Left ventricle myocardium inferior (tissue), 1 donor: ENCODE data around the gene KAZALD1. TPM values are rescaled to one million over a fixed set of nuclear protein-coding genes. Genes with fewer than 3 reads are reported as not detected.
A peak's percentile ranks its signal among the peaks of the same experiment; 100 is the strongest.

Experiments
- DNase-seq: peaks from one replicate; pipeline ENCODE4 v3.0.0-alpha.2; 2020
- H3K27ac ChIP-seq: fragments of 200-600 bp; replicated peaks from 2 replicates; pipeline ENCODE4 v1.8.0; 2021
- H3K27me3 ChIP-seq: fragments of 200-600 bp; 2 replicates; pipeline ENCODE4 v1.8.0; 2021; ENCODE audit warnings: low read depth
- H3K36me3 ChIP-seq: fragments of 200-600 bp; 2 replicates; pipeline ENCODE4 v1.8.0; 2021
- H3K4me1 ChIP-seq: fragments of 200-600 bp; 2 replicates; pipeline ENCODE4 v1.8.0; 2021
- H3K4me3 ChIP-seq: fragments of 200-600 bp; 2 replicates; pipeline ENCODE4 v1.8.0; 2021; ENCODE audit warnings: mild to moderate bottlenecking, moderate library complexity
- H3K9me3 ChIP-seq: fragments of 200-600 bp; replicated peaks from 2 replicates; pipeline ENCODE4 v1.8.0; 2021
- CTCF ChIP-seq: fragments of 200-600 bp; IDR thresholded peaks from 2 replicates; pipeline ENCODE4 v1.8.0; 2021; ENCODE audit warnings: antibody characterized with exemption, mild to moderate bottlenecking, borderline replicate concordance
- intact Hi-C: fragments of 100-400 bp; cut with micrococcal nuclease; formaldehyde crosslinking; loops from one replicate; pipeline ENCODE4 v1.11.0; 2022
- total RNA-seq: library from RNA; stranded (reverse); fragmentation: NEBNext Ultra II Directional; extraction: Animal tissue kit (Norgen Biotek cat#: 25700); gene quantifications from one replicate; pipeline ENCODE4 v1.2.1, GENCODE V29; 2021
- donor health status: DM: no; HTN: yes; CAD: no; lungs with severe emphysema.

The KAZALD1 gene
- total RNA-seq, 1 donor from 2014 or later: 5.1 TPM

GRCh38 chr10:101028446-101029337, 33.1 kb upstream of the KAZALD1 start:
- H3K27ac ChIP-seq: no peak overlapping the region
- no peak overlapping the region for H3K4me3 ChIP-seq
- no peak for TF ChIP-seq CTCF
- H3K36me3 ChIP-seq: no peaks in the 10 kb centered on the region
- peaks cover 3% of the 10 kb centered on the region for H3K27me3 ChIP-seq
- peaks cover 36% of the 10 kb centered on the region for H3K4me1 ChIP-seq
- no peak for DNase-seq
- H3K9me3 ChIP-seq: no peaks in the 10 kb centered on the region
- intact Hi-C loops: no loop called here

- H3K27ac ChIP-seq: no peak overlapping the region
- intact Hi-C loops: no loop called here
- peaks cover 3% of the 10 kb centered on the region for H3K36me3 ChIP-seq
- peaks cover 3% of the 10 kb centered on the region for H3K27me3 ChIP-seq
- DNase-seq: no peak
- H3K4me1 ChIP-seq: peaks cover 40% of the 10 kb centered on the region
- TF ChIP-seq CTCF: no peak
- H3K4me3 ChIP-seq: no peak overlapping the region
- H3K9me3 ChIP-seq: no peaks in the 10 kb centered on the region
Measured at GRCh38 chr10:101029520-101030295, 32.1 kb upstream of the KAZALD1 start.

- intact Hi-C loops: no loop called here
- H3K4me3 ChIP-seq: peak overlapping the region; percentile 94
- DNase-seq: no peak
- H3K36me3 ChIP-seq: peaks cover 12% of the 10 kb centered on the region
- no peak for TF ChIP-seq CTCF
- peak overlapping the region; percentile 97 for H3K27ac ChIP-seq
- peaks cover 3% of the 10 kb centered on the region for H3K27me3 ChIP-seq
- H3K9me3 ChIP-seq: no peaks in the 10 kb centered on the region
- peaks cover 40% of the 10 kb centered on the region for H3K4me1 ChIP-seq
Measured at GRCh38 chr10:101030496-101031127, 31.2 kb upstream of the KAZALD1 start.

- Histone ChIP-seq H3K27me3 (peaks cover 3% of the 10 kb centered on the region), H3K4me1 (peaks cover 40% of the 10 kb centered on the region), H3K36me3 (peaks cover 18% of the 10 kb centered on the region), H3K9me3 (no peaks in the 10 kb centered on the region), H3K4me3 (peak within 1 kb of the TSS; percentile 94), H3K27ac (peak within 1 kb of the TSS; percentile 97)
- peak; percentile 99 for DNase-seq
- no peak for TF ChIP-seq CTCF
- intact Hi-C loops: no loop called here
Measured at GRCh38 chr10:101031128-101031795, 30.5 kb upstream of the KAZALD1 start, which contains the start of the genes PDZD7 and SFXN3. Gene PDZD7 (minus strand): TSS chr10:101031129. CDS start chr10:101030219, 910 bp downstream. Gene SFXN3 (plus strand): TSS chr10:101031234. CDS start chr10:101034695, 3,461 bp downstream.
